Endothelial cell of umbilical vein (primary cell): Measurements from ENCODE around the gene PPM1F. TPM values are rescaled to one million over a fixed set of nuclear protein-coding genes. Genes with fewer than 3 reads are reported as not detected.

Experiments used
- BruUV-seq: library from RNA; stranded (reverse); fragments of 400-500 nt; replicated peaks from 2 replicates; lab custom pipeline; 2021; lab: Mats Ljungman, UMichigan
- CTCF ChIA-PET: fragments of 300-600, 350-600 bp; sonication (Branson Sonifier 250); formaldehyde crosslinking; loops from one replicate; lab custom pipeline; 2021; ENCODE audit warnings: antibody characterized with exemption, inconsistent platforms; lab: Charles Lee
- POLR2A ChIA-PET: fragments of 300-600, 350-600 bp; sonication (Branson Sonifier 250); formaldehyde crosslinking; loops from one replicate; lab custom pipeline; 2021; ENCODE audit warnings: antibody characterized with exemption, inconsistent platforms; lab: Charles Lee
- DNase-seq: peaks from one replicate; pipeline ENCODE4 v3.0.0-alpha.2; 2011; ENCODE audit warnings: low read depth, low spot score
- FAIRE-seq: peaks from 2 replicates; lab custom pipeline; 2011; peaks lifted over from hg19 to GRCh38; lab: Jason Lieb, UNC
- H2AFZ ChIP-seq: 2 replicates; pipeline ENCODE4 v1.6.0; 2012; ENCODE audit warnings: low read depth, low read length, control low read depth, inconsistent platforms
- H3K27ac ChIP-seq: 2 replicates; pipeline ENCODE4 v1.5.1; 2011; ENCODE audit warnings: low read depth, mild to moderate bottlenecking, control low read depth, low read length, moderate library complexity; ENCODE audit not compliant: insufficient read depth
- H3K27me3 ChIP-seq, 2 experiments: 2 replicates each; pipeline versions ENCODE4 v1.6.0 to v1.6.1; 2011; ENCODE audit warnings: low read length in 2 of 2, mixed read lengths in 1 of 2; ENCODE audit not compliant: control insufficient read depth in 2 of 2, insufficient read depth in 2 of 2
- H3K36me3 ChIP-seq, 2 experiments: 2 replicates in 1 of 2; 3 replicates in 1 of 2; pipeline ENCODE4 v1.5.1; 2011; ENCODE audit warnings: low read length in 2 of 2, mild to moderate bottlenecking in 1 of 2, moderate library complexity in 1 of 2; ENCODE audit not compliant: control insufficient read depth in 2 of 2, insufficient read depth in 2 of 2; ENCODE audit errors: extremely low read depth in 1 of 2
- H3K4me1 ChIP-seq: 3 replicates; pipeline ENCODE4 v1.5.1; 2011; ENCODE audit warnings: mild to moderate bottlenecking, low read length; ENCODE audit not compliant: control insufficient read depth, insufficient read depth; ENCODE audit errors: extremely low read depth
- H3K4me2 ChIP-seq: 2 replicates; pipeline ENCODE4 v1.6.1; 2011; ENCODE audit warnings: low read length, control low read depth, mixed read lengths; ENCODE audit not compliant: insufficient read depth
- H3K4me3 ChIP-seq, 3 experiments: fragments of 200-600 bp in 1 of 3; sonication (generic), shearing (Covaris generic) in 1 of 3; replicated peaks in 1 of 3; 2 replicates each; pipeline ENCODE4 v1.5.1; 2011 to 2016; ENCODE audit warnings: control low read depth in 3 of 3, low read length in 3 of 3, mild to moderate bottlenecking in 2 of 3, inconsistent platforms in 1 of 3, low read depth in 1 of 3, moderate library complexity in 1 of 3; ENCODE audit not compliant: insufficient read depth in 1 of 3
- H3K79me2 ChIP-seq: 2 replicates; pipeline ENCODE4 v1.6.0; 2012; ENCODE audit warnings: low read length, inconsistent platforms; ENCODE audit not compliant: control insufficient read depth, insufficient read depth
- H3K9ac ChIP-seq: replicated peaks from 2 replicates; pipeline ENCODE3; 2011; ENCODE audit warnings: low read length, control low read depth; ENCODE audit not compliant: insufficient read depth; ENCODE audit errors: extremely low read depth
- H3K9me1 ChIP-seq: replicated peaks from 3 replicates; pipeline ENCODE4 v1.6.0; 2011; ENCODE audit warnings: mild to moderate bottlenecking, low read length; ENCODE audit not compliant: control insufficient read depth, insufficient read depth; ENCODE audit errors: extremely low read depth
- H3K9me3 ChIP-seq: replicated peaks from 2 replicates; pipeline ENCODE4 v1.5.1; 2012; ENCODE audit warnings: low read length, inconsistent platforms; ENCODE audit not compliant: control insufficient read depth, insufficient read depth
- H4K20me1 ChIP-seq: replicated peaks from 2 replicates; pipeline ENCODE3; 2011; ENCODE audit warnings: mild to moderate bottlenecking, low read length; ENCODE audit not compliant: control insufficient read depth, insufficient read depth; ENCODE audit errors: extremely low read depth
- EZH2 ChIP-seq: IDR thresholded peaks from 2 replicates; pipeline ENCODE4 v1.6.1; 2012; ENCODE audit warnings: borderline replicate concordance, low read depth, mild to moderate bottlenecking, moderate library complexity, low read length, inconsistent platforms; ENCODE audit not compliant: severe bottlenecking
- FOS ChIP-seq: IDR thresholded peaks from 2 replicates; pipeline ENCODE4 v1.6.1; 2011; ENCODE audit warnings: mild to moderate bottlenecking, low read length, moderate library complexity, borderline replicate concordance; ENCODE audit not compliant: insufficient read depth
- GATA2 ChIP-seq: IDR thresholded peaks from 2 replicates; pipeline ENCODE4 v1.7.0; 2011; ENCODE audit warnings: low read depth, mild to moderate bottlenecking, moderate library complexity, mixed read lengths, low read length; ENCODE audit not compliant: insufficient read length, insufficient read depth
- JUN ChIP-seq: IDR thresholded peaks from 2 replicates; pipeline ENCODE4 v1.6.1; 2011; ENCODE audit warnings: borderline replicate concordance, low read depth; ENCODE audit not compliant: insufficient read length, insufficient read depth
- MYC ChIP-seq: IDR thresholded peaks from one replicate; pipeline ENCODE4 v1.6.1; 2011; ENCODE audit warnings: mild to moderate bottlenecking, low read depth, low read length
- POLR2A ChIP-seq: IDR thresholded peaks from 2 replicates; pipeline ENCODE4 v1.6.1; 2012; ENCODE audit warnings: low read depth, mild to moderate bottlenecking, control low read depth, low read length
- POLR2AphosphoS5 ChIP-seq: IDR thresholded peaks from 2 replicates; pipeline ENCODE4 v1.6.1; 2012; ENCODE audit warnings: low read depth, mild to moderate bottlenecking, control low read depth, low read length, moderate library complexity; ENCODE audit not compliant: insufficient read depth
- dilution Hi-C: fragments of 300-500 bp; cut with MboI; formaldehyde crosslinking; loops from one replicate; pipeline ENCODE4 v1.15.0; 2019; ENCODE audit warnings: low sequenced_read_pairs; ENCODE audit not compliant: extremely low pct_ligation_motif_present
- intact Hi-C: fragments of 100-400 bp; cut with micrococcal nuclease; formaldehyde crosslinking; loops from one replicate; pipeline ENCODE4 v1.10.0; 2022
- polyA plus RNA-seq, 4 experiments: library from polyadenylated mRNA; depleted of rRNA in 3 of 4; stranded (reverse) in 3 of 4; unstranded in 1 of 4; fragments of >200 nt; gene quantifications; 2 replicates each; pipeline versions ENCODE4 v1.2.1 to v1.2.3, GENCODE V29; 2011 to 2012; ENCODE audit warnings: missing spikeins in 1 of 4
- total RNA-seq: library from RNA; stranded (reverse); gene quantifications from 2 replicates; pipeline ENCODE4 v1.2.3, GENCODE V29; 2021
- TF ChIP-seq, protein P1 (sequence below), 2 donors: IDR thresholded peaks; 1 replicate in 1 of 2; 2 replicates in 1 of 2; pipeline ENCODE4 v1.5.1; 2011; ENCODE audit warnings: low read length in 2 of 2, mild to moderate bottlenecking in 2 of 2, moderate library complexity in 2 of 2, control low read depth in 1 of 2, inconsistent platforms in 1 of 2, low read depth in 1 of 2; ENCODE audit not compliant: insufficient read depth in 1 of 2; ENCODE audit errors: extremely low read depth in 1 of 2
- TF ChIP-seq, protein P2 (sequence below): IDR thresholded peaks from 2 replicates; pipeline ENCODE4 v1.6.1; 2011; ENCODE audit not compliant: insufficient read depth, insufficient read length

The PPM1F gene
- total and polyA plus RNA-seq, 2 donors (not counting 3 experiments of a cell fraction or from before 2014, with no cell fraction given) = 107 to 178 TPM

DNA sequence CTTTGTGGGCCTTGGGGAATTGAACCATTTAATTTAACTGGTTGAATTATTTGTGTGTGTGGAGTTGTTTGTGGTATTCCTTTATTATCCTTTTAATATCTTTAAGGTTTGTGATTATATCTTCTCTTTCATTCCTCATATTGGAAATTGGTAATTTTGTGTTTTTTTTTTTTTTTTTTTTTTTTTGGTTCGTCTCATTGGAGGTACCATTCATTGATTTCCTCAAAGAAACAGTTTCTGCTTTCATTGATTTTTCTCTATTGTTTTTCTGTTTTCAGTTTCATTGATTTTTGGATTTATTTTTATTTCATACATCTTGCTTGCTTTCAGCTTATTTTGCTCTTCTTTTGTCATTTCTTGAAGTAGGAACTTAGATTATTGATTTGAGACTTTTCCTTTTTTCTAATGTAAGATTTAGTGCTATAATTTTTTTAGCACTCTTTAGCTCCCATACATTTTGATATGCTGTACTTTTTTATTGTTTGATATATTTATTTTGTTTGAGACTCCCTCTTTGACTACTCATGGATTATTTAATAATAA is 54.2 kb downstream of the PPM1F start:
- no peak overlapping the region for H2AFZ ChIP-seq
- no peaks in the 10 kb centered on the region for H3K9me3 ChIP-seq
- no peaks in the 10 kb centered on the region for H3K79me2 ChIP-seq
- H3K4me1 ChIP-seq = no peaks in the 10 kb centered on the region
- no peaks in the 10 kb centered on the region for H3K36me3 ChIP-seq
- no peak overlapping the region for H3K9ac ChIP-seq
- no peaks in the 10 kb centered on the region for H3K9me1 ChIP-seq
- POLR2A ChIA-PET = no interaction called here
- dilution Hi-C loops = no loop called here
- H3K27me3 ChIP-seq = no peaks in the 10 kb centered on the region
- no peaks in the 10 kb centered on the region for H4K20me1 ChIP-seq
- no TSS peak for BruUV-seq
- DNase-seq (no peak), FAIRE-seq (no peak)
- H3K27ac ChIP-seq = no peak overlapping the region
- intact Hi-C loops = no loop called here
- TF ChIP-seq MYC = no peak
- no peak for TF ChIP-seq POLR2A
- no peak for TF ChIP-seq JUN
- TF ChIP-seq POLR2AphosphoS5 = no peak
- TF ChIP-seq, protein P1, sequence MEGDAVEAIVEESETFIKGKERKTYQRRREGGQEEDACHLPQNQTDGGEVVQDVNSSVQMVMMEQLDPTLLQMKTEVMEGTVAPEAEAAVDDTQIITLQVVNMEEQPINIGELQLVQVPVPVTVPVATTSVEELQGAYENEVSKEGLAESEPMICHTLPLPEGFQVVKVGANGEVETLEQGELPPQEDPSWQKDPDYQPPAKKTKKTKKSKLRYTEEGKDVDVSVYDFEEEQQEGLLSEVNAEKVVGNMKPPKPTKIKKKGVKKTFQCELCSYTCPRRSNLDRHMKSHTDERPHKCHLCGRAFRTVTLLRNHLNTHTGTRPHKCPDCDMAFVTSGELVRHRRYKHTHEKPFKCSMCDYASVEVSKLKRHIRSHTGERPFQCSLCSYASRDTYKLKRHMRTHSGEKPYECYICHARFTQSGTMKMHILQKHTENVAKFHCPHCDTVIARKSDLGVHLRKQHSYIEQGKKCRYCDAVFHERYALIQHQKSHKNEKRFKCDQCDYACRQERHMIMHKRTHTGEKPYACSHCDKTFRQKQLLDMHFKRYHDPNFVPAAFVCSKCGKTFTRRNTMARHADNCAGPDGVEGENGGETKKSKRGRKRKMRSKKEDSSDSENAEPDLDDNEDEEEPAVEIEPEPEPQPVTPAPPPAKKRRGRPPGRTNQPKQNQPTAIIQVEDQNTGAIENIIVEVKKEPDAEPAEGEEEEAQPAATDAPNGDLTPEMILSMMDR (IDR thresholded peaks at IDR 0.05; ENCODE audit: extremely low read depth in 1 of 2, insufficient read depth in 1 of 2, low read depth in 1 of 2, low read length in 2 of 2) = no peak
- TF ChIP-seq, protein P2, sequence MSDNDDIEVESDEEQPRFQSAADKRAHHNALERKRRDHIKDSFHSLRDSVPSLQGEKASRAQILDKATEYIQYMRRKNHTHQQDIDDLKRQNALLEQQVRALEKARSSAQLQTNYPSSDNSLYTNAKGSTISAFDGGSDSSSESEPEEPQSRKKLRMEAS = no peak
- TF ChIP-seq EZH2 = no peak
- no peak for TF ChIP-seq GATA2
- TF ChIP-seq FOS = no peak
- H3K4me2 ChIP-seq = no peak overlapping the region
- no peak overlapping the region for H3K4me3 ChIP-seq
- CTCF ChIA-PET = no interaction called here
